ENCODE data around the gene PTPRK.

DNA sequence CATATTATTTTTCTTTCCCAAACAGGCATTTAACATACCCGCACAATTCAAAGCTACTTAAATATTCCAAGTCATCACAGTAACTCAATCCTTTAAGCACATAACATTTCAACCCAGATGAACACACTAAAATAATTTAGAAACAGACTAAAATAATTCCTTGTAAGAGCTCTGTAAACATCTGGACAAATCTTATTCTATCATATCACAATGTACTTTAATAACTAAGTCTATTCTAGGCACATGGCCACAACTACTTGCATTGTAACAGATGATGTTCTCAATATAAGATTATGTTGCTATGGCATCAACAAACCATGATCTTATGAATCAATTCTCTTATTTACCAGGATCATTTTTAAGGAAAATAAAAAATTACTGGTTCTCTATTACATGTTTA, 496.4 kb downstream of the PTPRK start:
- no peak for TF ChIP-seq CTCF (IDR thresholded peaks at IDR 0.05)
- no peak for TF ChIP-seq POLR2A (IDR thresholded peaks at IDR 0.05)
